ENCODE measurements around the gene PPP6R3.
"Not testable (repeated sequence)": the region's sequence is repeated elsewhere in the genome, so short reads cannot be mapped to it uniquely, and the experiment has no call there.

PPP6R3 gene

DNA sequence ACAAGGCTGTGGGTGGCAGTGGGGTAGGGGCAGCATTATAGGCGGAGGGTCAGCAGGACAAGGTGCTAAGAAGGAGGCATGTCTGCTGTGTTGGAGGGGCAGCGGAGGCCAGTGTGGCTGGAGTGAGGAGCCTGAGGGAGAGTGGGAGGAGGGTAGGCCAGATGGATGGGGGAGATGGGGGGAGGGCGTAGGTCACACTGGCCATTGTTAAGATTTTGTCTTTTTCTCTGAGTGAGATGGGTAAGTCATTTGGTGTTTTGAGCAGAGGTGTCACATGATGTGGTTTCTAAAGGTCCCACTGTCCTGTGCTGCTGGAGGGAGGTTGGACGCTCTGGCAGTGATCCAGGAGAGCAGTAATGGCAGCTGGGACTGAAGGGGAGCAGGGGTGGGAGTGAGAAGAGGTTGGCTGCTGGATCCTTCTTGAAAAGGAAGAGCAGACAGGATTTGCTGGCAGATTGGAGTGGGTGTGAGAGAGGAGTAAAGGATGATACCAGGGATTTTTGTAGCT, 9.8 kb downstream of the PPP6R3 start:
- peaks cover 15% of the 10 kb centered on the region for H3K4me1 ChIP-seq
- H3K4me2 ChIP-seq (ENCODE audit: low read length) = no peak overlapping the region
- no peaks in the 10 kb centered on the region for H3K27me3 ChIP-seq (ENCODE audit: control insufficient read depth, insufficient read depth, low read length)
- H3K9me3 ChIP-seq (ENCODE audit: control insufficient read depth, low read length) = no peaks in the 10 kb centered on the region
- H3K4me3 ChIP-seq (ENCODE audit: low read depth, low read length) = no peak overlapping the region
- H2AFZ ChIP-seq = no peak overlapping the region
- no peak overlapping the region for H3K9ac ChIP-seq
- no peak overlapping the region for H3K27ac ChIP-seq
- no peaks in the 10 kb centered on the region for H3K36me3 ChIP-seq (ENCODE audit: control insufficient read depth, insufficient read depth, low read length)
- TF ChIP-seq, protein P1, sequence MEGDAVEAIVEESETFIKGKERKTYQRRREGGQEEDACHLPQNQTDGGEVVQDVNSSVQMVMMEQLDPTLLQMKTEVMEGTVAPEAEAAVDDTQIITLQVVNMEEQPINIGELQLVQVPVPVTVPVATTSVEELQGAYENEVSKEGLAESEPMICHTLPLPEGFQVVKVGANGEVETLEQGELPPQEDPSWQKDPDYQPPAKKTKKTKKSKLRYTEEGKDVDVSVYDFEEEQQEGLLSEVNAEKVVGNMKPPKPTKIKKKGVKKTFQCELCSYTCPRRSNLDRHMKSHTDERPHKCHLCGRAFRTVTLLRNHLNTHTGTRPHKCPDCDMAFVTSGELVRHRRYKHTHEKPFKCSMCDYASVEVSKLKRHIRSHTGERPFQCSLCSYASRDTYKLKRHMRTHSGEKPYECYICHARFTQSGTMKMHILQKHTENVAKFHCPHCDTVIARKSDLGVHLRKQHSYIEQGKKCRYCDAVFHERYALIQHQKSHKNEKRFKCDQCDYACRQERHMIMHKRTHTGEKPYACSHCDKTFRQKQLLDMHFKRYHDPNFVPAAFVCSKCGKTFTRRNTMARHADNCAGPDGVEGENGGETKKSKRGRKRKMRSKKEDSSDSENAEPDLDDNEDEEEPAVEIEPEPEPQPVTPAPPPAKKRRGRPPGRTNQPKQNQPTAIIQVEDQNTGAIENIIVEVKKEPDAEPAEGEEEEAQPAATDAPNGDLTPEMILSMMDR (IDR thresholded peaks at IDR 0.05) = no peak
- peaks cover 56% of the 10 kb centered on the region for H3K79me2 ChIP-seq

DNA sequence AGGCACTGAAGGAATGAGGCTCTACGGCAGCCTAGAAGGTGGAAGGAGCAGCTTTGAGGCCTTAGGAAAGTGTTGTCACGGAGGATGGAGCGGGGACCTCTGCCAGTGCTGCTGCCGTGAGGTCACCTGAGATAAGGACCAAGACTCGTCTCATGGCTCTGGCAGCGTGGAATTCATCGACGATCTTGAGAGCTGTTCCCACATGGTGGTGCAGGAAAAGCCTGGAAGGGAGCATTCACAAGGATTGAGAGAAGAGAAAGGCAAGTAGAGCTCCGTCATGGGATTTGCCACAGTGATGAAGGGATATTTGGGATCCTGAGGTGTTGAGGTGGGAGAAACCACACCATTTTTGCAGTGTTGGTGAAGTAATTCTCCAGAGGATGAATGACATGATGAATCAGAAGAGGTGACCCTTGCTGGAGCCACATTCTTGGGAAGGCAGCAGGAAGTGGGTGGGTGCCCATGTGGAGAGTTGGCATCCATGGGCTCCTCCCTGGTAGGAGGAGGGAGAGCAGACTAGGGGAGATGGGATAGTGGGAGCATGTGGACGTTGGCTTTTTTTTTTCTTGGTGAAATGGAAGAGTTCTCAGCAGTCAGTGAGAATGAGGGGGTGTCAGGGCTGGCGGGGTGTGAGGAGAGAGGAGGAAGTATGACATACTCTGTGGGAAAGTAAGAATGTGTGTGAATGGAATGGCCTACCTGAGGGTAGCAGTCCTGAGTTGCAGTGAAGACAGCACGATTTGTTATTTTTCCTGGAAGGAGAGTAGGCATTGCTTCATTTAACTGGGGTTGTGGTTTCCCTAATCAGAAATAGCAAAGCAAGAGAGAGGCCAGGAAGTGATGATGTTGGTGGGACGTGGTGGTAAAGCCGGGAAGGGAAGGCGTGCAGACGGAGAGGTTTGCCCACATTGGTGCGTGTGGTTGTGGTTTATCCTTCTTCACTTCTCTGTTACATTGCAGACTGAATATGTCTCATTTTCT, 11.1 kb downstream of the PPP6R3 start:
- H3K27ac ChIP-seq = no peak overlapping the region
- H3K4me3 ChIP-seq (ENCODE audit: low read depth, low read length) = no peak overlapping the region
- TF ChIP-seq, protein P1 (IDR thresholded peaks at IDR 0.05) = no peak
- no peak overlapping the region for H2AFZ ChIP-seq
- H3K79me2 ChIP-seq = peaks cover 52% of the 10 kb centered on the region
- H3K4me1 ChIP-seq = peaks cover 15% of the 10 kb centered on the region
- no peak overlapping the region for H3K9ac ChIP-seq
- no peaks in the 10 kb centered on the region for H3K36me3 ChIP-seq (ENCODE audit: control insufficient read depth, insufficient read depth, low read length)
- no peaks in the 10 kb centered on the region for H3K9me3 ChIP-seq (ENCODE audit: control insufficient read depth, low read length)
- H3K27me3 ChIP-seq (ENCODE audit: control insufficient read depth, insufficient read depth, low read length) = no peaks in the 10 kb centered on the region
- no peak overlapping the region for H3K4me2 ChIP-seq (ENCODE audit: low read length)

DNA sequence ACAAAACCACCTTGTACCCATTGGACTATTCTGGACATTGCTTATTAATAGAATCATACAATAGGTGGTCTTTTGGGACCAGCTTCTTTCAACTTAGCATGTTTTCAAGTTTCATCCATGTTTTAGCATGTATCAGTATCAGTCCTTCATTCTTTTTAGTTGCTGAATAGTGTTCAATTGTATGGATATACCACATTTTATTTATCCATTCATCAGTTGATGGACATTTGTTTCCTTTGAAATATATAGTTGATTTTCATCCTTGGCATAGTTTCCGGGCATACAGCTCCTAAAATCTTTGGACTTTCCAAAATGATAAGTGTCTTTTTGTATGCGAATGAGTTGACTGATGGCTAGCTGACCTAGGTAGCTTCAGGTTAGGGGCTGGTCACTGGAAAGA, 12.2 kb downstream of the PPP6R3 start:
- no peak overlapping the region for H3K4me3 ChIP-seq (ENCODE audit: low read depth, low read length)
- H3K4me2 ChIP-seq (ENCODE audit: low read length) = no peak overlapping the region
- H2AFZ ChIP-seq = no peak overlapping the region
- peaks cover 51% of the 10 kb centered on the region for H3K79me2 ChIP-seq
- TF ChIP-seq, protein P1 (IDR thresholded peaks at IDR 0.05) = no peak
- no peaks in the 10 kb centered on the region for H3K9me3 ChIP-seq (ENCODE audit: control insufficient read depth, low read length)
- no peaks in the 10 kb centered on the region for H3K36me3 ChIP-seq (ENCODE audit: control insufficient read depth, insufficient read depth, low read length)
- H3K27me3 ChIP-seq (ENCODE audit: control insufficient read depth, insufficient read depth, low read length) = no peaks in the 10 kb centered on the region
- H3K9ac ChIP-seq = no peak overlapping the region
- H3K4me1 ChIP-seq = peaks cover 15% of the 10 kb centered on the region
- H3K27ac ChIP-seq = no peak overlapping the region

DNA sequence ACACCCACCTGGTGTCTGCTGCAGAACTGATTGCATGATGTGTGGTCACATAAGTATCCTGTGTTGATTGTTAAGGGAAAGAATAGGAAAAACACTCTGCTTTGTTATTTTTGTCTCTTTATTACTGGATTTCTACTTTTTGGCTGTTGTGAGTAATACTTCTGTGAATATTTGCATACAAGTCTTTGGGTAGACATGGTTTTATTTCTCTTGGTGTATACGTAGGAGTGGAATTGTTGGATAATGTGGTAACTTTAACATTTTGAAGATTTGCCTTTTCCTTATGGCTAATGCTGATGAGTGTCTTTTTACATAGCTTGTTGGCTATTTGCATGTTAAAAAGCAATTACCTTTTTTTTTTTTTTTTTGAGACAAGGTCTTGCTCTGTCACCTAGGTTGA, 13.1 kb downstream of the PPP6R3 start:
- Histone ChIP-seq H3K36me3 (ENCODE audit: control insufficient read depth, insufficient read depth, low read length) (no peaks in the 10 kb centered on the region), H3K9me3 (ENCODE audit: control insufficient read depth, low read length) (no peaks in the 10 kb centered on the region), H3K79me2 (peaks cover 50% of the 10 kb centered on the region), H3K27ac (no peak overlapping the region), H3K27me3 (ENCODE audit: control insufficient read depth, insufficient read depth, low read length) (no peaks in the 10 kb centered on the region), H3K4me1 (peaks cover 15% of the 10 kb centered on the region), H3K4me2 (ENCODE audit: low read length) (no peak overlapping the region), H3K9ac (no peak overlapping the region), H3K4me3 (ENCODE audit: low read depth, low read length) (no peak overlapping the region), H2AFZ (no peak overlapping the region)
- TF ChIP-seq, protein P1 (IDR thresholded peaks at IDR 0.05) = no peak

DNA sequence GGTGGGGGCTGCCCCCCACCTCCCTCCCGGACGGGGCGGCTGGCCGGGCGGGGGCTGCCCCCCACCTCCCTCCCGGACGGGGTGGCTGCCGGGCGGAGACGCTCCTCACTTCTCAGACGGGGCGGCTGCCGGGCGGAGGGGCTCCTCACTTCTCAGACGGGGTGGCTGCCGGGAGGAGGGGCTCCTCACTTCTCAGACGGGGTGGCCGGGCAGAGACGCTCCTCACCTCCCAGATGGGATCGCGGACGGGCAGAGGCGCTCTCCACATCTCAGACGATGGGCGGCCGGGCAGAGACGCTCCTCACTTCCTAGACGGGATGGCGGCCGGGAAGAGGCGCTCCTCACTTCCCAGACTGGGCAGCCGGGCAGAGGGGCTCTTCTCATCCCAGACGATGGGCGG, 15.1 kb downstream of the PPP6R3 start:
- not testable (repeated sequence) for H3K4me3 ChIP-seq (ENCODE audit: low read depth, low read length); H3K9ac ChIP-seq; H3K27me3 ChIP-seq (ENCODE audit: control insufficient read depth, insufficient read depth, low read length); H2AFZ ChIP-seq; H3K4me2 ChIP-seq (ENCODE audit: low read length); H3K9me3 ChIP-seq (ENCODE audit: control insufficient read depth, low read length); H3K27ac ChIP-seq; H3K36me3 ChIP-seq (ENCODE audit: control insufficient read depth, insufficient read depth, low read length); H3K4me1 ChIP-seq
- peaks cover 42% of the 10 kb centered on the region for H3K79me2 ChIP-seq
